Stimulated activated CD4-positive, alpha-beta T cell treated with anti-CD3 and anti-CD28 coated beads, Interleukin-15, amount 100 ng/mL, for 1 hour (primary cell): ENCODE measurements around the gene FAM151A.

Experiments
- DNase-seq, 2 donors: peaks; one replicate each; pipeline ENCODE4 v3.0.0-alpha.2; 2020; ENCODE audit warnings: low read depth in 1 of 2, low spot score in 1 of 2

The FAM151A gene

GRCh38 chr1:54604572-54605370 is 18.6 kb downstream of the FAM151A start:
- DNase-seq: no peak

GRCh38 chr1:54604051-54604450 is 19.3 kb downstream of the FAM151A start:
- no peak for DNase-seq

- no peak for DNase-seq
Measured at GRCh38 chr1:54603241-54603640, 20.1 kb downstream of the FAM151A start.

GRCh38 chr1:54602554-54602953 is 20.8 kb downstream of the FAM151A start:
- no peak for DNase-seq

DNA sequence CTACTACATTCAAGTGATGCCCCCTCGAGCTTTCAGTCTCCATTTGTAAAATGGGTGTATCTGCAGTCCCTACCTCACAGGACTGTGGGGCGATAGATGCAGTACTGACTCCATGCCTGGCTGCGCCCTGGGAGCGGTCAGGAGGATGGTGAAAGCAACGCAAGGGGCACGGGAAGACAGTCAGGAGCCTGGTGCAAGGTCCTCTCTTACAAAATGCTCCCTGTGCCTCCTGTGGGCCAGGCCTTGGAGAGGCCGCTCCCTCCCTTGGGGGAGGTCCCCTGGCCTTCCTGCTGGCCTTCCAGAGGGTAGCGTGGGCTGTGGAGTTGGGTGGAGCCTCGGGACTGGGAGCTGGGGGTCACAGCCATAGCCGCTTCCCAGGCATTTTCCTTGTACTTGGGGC is 21.6 kb downstream of the FAM151A start:
- no peak for DNase-seq

DNA sequence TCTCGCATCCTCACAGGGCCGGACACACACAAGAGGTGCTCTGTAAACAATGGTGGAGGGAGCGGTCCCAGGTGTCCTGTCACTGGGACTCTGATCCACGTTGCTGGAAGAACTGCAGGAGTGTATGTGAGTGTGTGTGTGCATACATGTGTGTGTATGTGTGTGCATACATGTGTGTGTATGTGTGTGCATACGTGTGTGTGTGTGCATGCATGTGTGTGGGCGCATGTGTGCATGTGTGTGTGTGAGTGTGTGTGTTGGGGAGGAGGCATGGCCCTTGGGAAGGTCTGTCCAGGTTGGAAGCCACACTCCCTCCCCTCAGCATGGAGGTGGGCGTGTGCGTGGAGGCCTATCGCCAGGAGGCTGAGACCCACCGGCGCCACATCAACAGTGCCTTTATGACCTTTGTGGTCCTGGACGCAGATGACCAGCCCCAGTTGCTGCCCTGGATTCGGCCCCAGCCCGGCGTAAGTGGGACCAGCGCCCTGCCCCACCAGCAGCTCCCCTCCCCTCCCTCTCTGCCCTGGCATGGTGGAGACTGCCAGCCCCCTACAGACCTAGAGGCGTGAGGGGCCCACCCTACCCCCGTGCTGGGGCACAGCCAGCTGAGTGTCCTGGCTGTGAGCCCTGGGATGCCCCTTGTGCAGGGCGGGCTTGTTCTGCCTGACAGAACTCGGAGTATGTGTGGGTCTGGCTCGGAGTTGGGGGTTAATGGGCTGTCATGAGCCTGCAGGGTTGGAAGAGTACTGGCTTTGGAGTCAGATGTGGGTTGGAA is 22.2 kb downstream of the FAM151A start:
- DNase-seq: no peak

- no peak for DNase-seq
Measured at GRCh38 chr1:54599211-54599823, 24.0 kb downstream of the FAM151A start.

GRCh38 chr1:54597455-54598030 is 25.8 kb downstream of the FAM151A start:
- no peak for DNase-seq

DNA sequence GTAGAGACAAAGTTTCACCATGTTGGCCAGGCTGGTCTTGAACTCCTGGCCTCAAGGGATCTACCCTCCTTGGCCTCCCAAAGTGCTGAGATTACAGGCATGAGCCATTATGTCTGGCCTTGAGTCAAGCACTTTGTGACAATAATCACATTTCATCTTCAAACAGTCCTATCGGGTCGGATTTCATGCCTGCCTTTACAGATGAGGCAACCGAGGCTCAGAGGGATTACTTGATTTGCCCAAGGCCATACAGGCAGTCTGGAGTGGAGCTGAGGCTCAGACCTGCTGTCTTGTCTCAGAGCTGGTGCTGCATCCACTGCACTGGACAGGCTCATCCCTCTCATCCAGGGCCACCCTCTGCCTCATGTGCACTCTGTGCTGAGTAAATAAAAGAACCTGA is 26.6 kb downstream of the FAM151A start:
- DNase-seq: no peak

GRCh38 chr1:54595956-54596498 is 27.3 kb downstream of the FAM151A start:
- DNase-seq: no peak

- DNase-seq: no peak
Measured at GRCh38 chr1:54594463-54594862, 28.9 kb downstream of the FAM151A start.

DNA sequence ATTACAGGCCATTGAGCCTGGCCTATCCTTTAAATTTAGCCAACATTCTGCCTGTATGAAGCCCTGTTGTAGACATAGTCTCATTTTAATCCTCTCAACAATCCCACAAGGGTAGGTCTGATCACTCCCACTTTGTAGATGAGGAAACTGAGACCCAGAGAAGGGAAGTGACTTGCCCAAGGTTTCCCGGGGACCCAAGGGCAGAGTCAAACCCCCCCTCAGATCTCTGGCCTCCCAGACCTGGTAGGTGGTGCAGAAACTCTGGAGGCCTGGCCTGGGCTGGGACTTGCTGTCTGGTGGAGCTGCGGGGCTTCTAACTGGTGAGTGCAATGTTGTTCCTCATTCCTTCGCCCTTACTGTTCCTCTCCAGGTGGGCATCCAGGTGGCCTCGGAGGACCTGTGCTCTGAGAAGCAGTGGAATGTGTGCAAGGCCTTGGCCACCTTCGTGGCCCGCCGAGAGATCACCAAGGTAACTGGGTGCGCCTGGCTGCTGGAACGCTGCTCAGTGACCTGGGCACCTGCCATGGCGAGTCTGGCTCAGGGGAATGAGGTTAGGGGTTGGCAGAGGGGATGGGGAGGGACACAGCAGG is 29.7 kb downstream of the FAM151A start:
- DNase-seq: no peak

DNA sequence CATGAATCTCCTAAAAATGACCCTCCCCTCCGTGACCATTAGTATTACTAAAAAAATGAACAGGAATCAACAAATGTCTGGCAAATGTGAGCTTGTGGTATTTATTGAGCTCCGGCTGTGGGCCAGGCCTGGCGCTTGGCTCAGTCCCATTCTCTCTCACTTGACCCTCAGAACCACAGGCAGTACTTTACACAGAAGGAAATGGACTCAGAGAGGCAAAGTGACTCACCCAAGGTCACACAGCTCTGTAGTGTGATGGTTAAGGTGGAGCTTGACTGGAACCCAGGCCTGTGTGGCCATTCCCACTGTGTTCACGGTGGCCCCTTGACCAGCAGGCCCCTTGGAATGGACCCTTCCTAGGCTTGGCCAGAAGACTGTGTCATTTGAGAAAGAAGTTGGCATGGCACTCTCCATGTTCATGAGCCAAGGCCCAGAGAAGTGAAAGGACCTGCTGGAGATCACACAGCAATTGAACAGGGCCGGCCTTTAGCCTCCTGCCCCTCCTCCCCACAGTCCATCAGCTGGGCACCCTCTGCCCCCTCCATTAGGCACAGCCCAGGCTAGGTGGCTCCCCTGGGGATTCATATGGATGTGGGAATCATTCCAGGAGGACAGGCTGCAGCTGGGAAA is 32.1 kb downstream of the FAM151A start:
- DNase-seq: no peak

DNA sequence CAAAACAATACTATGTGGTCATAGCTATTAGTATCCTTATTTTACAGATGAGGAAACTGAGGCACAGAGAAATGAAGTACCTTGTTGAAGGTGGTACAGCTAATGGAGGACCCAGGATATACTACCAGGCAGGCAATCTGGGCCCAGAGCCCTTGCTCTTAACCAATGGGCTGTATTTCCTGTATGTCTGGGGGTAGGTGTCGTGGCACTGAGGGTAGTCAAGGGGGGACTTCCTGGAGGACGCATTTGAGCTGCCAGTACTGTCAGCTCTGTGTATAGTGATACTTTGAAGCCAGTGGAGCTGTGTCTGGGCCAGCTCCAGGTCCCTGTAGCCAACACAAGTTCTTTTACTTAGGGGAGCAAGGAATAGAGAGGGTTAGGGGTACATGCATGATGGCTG is 34.9 kb downstream of the FAM151A start:
- DNase-seq: no peak

DNA sequence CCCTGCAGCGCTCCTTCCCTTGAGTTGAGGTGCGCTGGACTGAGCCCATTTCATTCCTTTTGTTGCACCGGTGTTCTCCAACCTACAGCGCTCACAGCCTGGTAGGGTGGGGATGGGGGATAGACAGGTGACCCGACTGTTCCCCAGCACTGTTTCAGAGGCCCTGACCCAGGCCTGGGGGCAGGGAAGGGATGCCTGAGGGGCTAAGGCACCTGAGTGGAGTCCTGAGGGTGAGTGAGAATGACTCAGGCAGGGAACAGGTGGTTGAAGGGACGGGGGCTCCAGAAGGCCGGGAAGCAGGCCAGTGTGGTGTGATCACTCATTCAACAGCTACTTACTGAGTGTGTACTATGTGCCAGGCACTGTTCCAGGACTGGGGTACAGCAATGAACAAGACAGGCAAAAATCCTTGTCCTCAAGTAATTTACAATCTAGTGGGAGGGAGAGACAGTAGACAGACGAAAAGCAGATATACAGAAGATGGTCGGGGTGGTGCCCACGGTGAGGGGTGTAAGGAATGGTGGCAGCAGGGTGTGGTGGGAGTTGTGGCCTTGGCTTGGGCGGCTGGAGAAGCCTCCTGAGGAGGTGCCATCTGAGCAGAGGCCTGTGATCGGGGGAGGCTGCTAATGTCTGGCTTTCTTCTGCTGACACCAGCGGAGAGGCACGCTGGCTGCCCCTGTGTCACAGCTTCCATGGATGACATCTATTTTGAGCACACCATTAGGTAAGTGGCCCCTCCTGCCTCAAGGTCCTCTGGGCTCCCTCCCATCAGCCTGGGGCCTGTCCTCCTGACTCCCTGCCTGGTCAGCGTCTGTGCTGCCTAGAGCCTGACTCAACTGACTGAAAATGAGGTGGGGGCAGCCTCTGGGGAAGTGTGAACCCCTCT is 37.9 kb downstream of the FAM151A start:
- no peak for DNase-seq

GRCh38 chr1:54584575-54584974 is 38.8 kb downstream of the FAM151A start:
- no peak for DNase-seq

DNA sequence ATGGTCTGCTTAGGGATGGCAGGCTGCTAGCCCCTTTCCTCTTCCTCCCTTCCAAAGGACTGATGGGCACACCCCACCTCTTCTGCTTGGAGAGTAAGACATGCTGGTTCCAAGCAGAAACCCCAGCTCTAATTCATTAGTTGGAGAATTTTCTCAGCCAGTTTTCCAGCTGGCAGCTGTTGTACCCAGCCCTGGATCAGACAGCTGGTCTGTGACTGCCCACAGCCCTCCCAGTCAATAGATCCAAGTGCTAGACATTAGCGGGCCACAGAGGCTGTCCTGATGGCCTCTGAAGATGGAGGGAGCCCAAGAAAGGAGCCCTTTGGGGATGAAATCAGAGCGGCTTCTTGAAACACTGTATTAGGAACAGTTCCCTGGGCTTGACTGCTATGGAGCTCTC is 39.5 kb downstream of the FAM151A start:
- no peak for DNase-seq

DNA sequence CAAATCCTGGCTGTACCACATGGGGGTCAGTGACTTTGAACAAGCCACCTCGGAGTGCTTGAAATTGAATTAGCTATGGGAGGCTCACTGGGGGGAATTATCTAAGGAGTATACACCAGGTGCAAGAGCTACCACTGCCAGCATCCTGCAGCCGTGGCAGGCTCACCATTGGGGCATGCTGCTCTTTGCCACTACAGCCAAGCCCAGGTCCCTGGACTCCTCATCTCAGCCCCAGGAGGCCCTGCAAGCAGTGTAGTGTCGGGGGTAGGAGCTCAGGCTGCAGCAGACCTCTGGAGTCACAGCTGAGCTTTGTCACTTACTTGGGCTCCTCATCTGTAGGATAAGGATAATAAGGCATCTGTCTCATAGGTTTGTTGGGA is 40.0 kb downstream of the FAM151A start:
- DNase-seq: no peak

DNA sequence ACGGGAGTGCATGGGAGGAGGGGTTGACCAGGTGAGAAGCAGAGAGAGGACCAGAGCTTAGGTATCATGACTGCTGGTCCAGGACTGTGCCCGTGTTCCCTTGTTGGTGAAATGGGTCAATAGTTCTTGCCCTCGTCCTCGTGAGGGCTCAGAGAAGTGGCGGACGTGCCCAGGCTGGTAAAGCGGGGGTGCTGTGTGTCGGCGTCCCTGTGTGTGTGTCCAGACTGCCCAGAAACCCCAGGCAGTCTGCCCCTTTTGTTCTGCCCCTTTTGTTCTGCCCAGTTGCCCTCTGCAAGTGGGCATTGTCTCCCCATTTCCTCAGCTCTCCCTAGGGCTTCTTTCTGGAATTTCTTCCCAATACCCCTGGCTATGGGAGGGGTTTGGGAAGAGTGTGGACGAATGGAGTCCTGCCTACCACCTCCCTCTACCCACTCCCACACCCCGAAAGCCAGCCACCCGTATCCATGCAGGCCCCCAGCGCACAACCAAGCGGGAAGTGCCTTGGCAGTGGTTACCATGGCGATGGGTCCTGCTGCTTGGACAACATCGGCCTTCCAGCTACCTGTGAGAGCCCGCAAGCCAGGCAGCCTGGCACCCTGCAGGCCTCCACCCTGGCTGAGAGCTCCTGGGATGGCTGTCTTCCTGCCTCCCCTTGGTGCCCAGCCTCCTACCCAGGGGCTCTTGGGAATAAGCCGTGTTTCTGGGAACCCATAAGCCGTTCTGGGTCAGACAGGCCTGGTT is 40.6 kb downstream of the FAM151A start:
- no peak for DNase-seq
